Esophagus muscularis mucosa (tissue), 4 donors: Measurements from ENCODE around the gene RAB40C. TPM values are rescaled to one million over a fixed set of nuclear protein-coding genes. Genes with fewer than 3 reads are reported as not detected.

Source experiments
- DNase-seq: peaks from one replicate; pipeline ENCODE4 v3.0.0-alpha.2; 2017; ENCODE audit errors: extremely low spot score
- H3K27ac ChIP-seq, 4 donors: fragments of 200-600 bp; sonication (generic); replicated peaks in 1 of 4; 1 replicate in 3 of 4; 2 replicates in 1 of 4; pipeline ENCODE4 v1.5.1; 2016 to 2019; ENCODE audit warnings: mild to moderate bottlenecking in 1 of 4
- H3K27me3 ChIP-seq, 4 donors: fragments of 200-600 bp; sonication (generic); one replicate each; pipeline versions ENCODE4 v1.5.1 to v1.6.0; 2016 to 2019
- H3K36me3 ChIP-seq, 4 donors: fragments of 200-600 bp; sonication (generic); one replicate each; pipeline ENCODE4 v1.5.1; 2016 to 2019
- H3K4me1 ChIP-seq, 4 donors: fragments of 200-600 bp; sonication (generic); one replicate each; pipeline ENCODE4 v1.5.1; 2016 to 2019
- H3K4me3 ChIP-seq, 4 donors: fragments of 200-600 bp; sonication (generic); 1 replicate in 2 of 4; 2 replicates in 2 of 4; pipeline ENCODE4 v1.5.1; 2016 to 2019; ENCODE audit warnings: mild to moderate bottlenecking in 4 of 4, moderate library complexity in 1 of 4
- H3K9me3 ChIP-seq, 4 donors: fragments of 200-600 bp; sonication (generic); 1 replicate in 3 of 4; 2 replicates in 1 of 4; pipeline ENCODE4 v1.5.1; 2016 to 2019
- EP300 ChIP-seq: sonication (generic); formaldehyde crosslinking; IDR thresholded peaks from one replicate; pipeline ENCODE4 v1.6.1; 2017; ENCODE audit warnings: antibody characterized with exemption
- POLR2A ChIP-seq: fragments of 450-650 bp; IDR thresholded peaks from one replicate; pipeline ENCODE4 v1.6.1; 2017; ENCODE audit warnings: antibody characterized with exemption, moderate library complexity, mild to moderate bottlenecking, low read depth
- POLR2AphosphoS5 ChIP-seq, 2 donors: sonication (generic); formaldehyde crosslinking; IDR thresholded peaks; one replicate each; pipeline ENCODE4 v1.6.1; 2017; ENCODE audit warnings: antibody characterized with exemption in 2 of 2
- WGBS: methylation state at CpG from one replicate; pipeline ENCODE4 v1.1.5; 2018; 5-methylcytosine and 5-hydroxymethylcytosine counted together
- intact Hi-C: fragments of 100-400 bp; cut with DNase I; formaldehyde crosslinking; loops from one replicate; pipeline ENCODE4 v1.15.1; 2023
- total RNA-seq, 4 donors: library from RNA; depleted of rRNA; stranded (reverse); fragments of >200 nt; gene quantifications; one replicate each; pipeline versions ENCODE4 v1.1.0 to v1.2.1, GENCODE V29; 2016
- TF ChIP-seq, protein P1 (sequence below), 3 experiments: fragments of 200-600 bp in 2 of 3; fragments of 450-650 bp in 1 of 3; sonication (generic) in 2 of 3; IDR thresholded peaks; one replicate each; pipeline ENCODE4 v1.5.1; 2017 to 2019; ENCODE audit warnings: antibody characterized with exemption in 3 of 3, mild to moderate bottlenecking in 2 of 3, moderate library complexity in 1 of 3

Gene RAB40C
- total RNA-seq, 4 donors from 2014 or later = 20.8 to 25.3 (median 23.0) TPM

DNA sequence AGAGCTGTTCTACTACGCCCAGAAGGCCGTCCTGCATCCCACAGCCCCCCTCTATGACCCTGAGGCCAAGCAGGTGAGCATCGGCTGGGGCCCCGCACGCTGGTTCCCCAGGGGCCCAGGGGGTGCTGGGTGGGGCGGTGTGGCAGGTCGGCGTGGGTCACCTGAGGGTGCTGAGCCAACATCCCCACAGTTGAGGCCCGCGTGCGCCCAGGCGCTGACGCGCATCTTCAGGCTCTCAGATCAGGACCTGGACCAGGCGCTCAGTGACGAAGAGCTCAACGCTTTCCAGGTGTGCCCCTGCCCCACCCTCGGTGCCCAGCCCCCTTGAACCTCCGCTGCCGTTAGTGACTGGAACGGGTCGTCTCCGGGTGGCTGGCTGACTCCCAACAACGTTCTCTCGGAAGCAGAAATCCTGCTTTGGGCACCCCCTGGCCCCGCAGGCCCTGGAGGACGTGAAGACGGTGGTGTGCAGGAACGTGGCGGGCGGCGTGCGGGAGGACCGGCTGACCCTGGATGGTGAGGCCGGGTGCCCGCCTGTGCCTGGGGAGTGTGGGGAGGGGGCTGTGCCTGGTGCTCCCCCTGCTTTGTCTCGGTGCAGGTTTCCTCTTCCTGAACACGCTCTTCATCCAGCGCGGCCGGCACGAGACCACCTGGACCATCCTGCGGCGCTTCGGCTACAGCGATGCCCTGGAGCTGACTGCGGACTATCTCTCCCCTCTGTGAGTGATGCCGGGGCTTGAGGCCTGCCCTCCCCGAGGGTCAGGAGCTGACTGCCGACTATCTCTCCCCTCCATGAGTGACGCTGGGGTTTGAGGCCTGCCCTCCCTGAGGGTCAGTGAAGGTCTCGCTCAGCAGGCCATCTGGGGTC, 80.9 kb downstream of the RAB40C start:
- 94% methylated on average over 37 of the region's 52 CpGs for WGBS
- no peaks in the 10 kb centered on the region for H3K27me3 ChIP-seq
- no peaks in the 10 kb centered on the region for H3K9me3 ChIP-seq
- peaks cover 23 to 45% (median 37%) of the 10 kb centered on the region in 4 donors for H3K4me1 ChIP-seq
- H3K27ac ChIP-seq = no peak overlapping the region
- intact Hi-C loops = no loop called here
- H3K36me3 ChIP-seq = peaks cover 42 to 56% (median 50%) of the 10 kb centered on the region in 4 donors
- TF ChIP-seq EP300 (no peak), POLR2A (no peak), POLR2AphosphoS5 (IDR thresholded peaks at IDR 0.05) (no peak)
- TF ChIP-seq, protein P1, sequence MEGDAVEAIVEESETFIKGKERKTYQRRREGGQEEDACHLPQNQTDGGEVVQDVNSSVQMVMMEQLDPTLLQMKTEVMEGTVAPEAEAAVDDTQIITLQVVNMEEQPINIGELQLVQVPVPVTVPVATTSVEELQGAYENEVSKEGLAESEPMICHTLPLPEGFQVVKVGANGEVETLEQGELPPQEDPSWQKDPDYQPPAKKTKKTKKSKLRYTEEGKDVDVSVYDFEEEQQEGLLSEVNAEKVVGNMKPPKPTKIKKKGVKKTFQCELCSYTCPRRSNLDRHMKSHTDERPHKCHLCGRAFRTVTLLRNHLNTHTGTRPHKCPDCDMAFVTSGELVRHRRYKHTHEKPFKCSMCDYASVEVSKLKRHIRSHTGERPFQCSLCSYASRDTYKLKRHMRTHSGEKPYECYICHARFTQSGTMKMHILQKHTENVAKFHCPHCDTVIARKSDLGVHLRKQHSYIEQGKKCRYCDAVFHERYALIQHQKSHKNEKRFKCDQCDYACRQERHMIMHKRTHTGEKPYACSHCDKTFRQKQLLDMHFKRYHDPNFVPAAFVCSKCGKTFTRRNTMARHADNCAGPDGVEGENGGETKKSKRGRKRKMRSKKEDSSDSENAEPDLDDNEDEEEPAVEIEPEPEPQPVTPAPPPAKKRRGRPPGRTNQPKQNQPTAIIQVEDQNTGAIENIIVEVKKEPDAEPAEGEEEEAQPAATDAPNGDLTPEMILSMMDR (IDR thresholded peaks at IDR 0.05) = no peak
- H3K4me3 ChIP-seq = no peak overlapping the region
- no peak for DNase-seq

DNA sequence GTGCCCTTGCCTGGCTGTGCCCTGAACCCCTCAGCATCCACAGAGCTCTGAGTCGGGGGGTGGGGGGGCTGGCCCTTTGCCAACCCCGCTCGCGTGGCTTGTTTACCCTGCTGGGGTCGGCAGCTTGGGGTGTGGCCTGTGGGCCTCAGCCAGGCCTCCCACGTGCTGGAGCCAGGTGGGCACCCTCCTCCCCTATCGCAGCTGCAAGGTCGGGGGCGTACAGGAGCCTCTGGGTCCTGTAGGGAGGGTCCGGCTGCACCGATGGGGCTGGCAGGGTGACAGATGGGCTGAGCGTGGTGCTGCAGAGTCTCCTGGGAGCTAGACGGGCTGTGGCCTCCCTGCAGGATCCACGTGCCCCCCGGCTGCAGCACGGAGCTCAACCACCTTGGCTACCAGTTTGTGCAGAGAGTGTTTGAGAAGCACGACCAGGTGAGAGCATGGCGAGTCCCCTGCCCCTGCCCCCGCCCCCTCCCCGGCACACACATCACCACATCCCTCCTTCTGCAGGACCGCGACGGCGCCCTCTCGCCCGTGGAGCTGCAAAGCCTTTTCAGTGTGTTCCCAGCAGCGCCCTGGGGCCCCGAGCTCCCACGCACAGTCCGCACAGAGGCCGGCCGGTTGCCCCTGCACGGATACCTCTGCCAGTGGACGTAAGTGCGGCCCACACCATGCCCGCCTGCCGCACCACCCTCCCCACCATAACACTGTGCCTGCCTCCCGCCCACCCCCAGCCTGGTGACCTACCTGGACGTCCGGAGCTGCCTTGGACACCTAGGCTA, 81.7 kb downstream of the RAB40C start:
- no peak for DNase-seq
- H3K36me3 ChIP-seq = peaks cover 42 to 56% (median 50%) of the 10 kb centered on the region in 4 donors
- no peak overlapping the region for H3K4me3 ChIP-seq
- H3K27ac ChIP-seq = no peak overlapping the region
- 85% methylated on average over 12 of the region's 40 CpGs for WGBS
- H3K4me1 ChIP-seq = peaks cover 26 to 53% (median 45%) of the 10 kb centered on the region in 4 donors
- H3K9me3 ChIP-seq = no peaks in the 10 kb centered on the region
- TF ChIP-seq POLR2A = no peak
- no peak for TF ChIP-seq POLR2AphosphoS5 (IDR thresholded peaks at IDR 0.05)
- TF ChIP-seq, protein P1 (IDR thresholded peaks at IDR 0.05) = no peak
- no peak for TF ChIP-seq EP300
- H3K27me3 ChIP-seq = peaks cover 0 to 5% (median 0%) of the 10 kb centered on the region in 4 donors
- intact Hi-C loops = no loop called here

DNA sequence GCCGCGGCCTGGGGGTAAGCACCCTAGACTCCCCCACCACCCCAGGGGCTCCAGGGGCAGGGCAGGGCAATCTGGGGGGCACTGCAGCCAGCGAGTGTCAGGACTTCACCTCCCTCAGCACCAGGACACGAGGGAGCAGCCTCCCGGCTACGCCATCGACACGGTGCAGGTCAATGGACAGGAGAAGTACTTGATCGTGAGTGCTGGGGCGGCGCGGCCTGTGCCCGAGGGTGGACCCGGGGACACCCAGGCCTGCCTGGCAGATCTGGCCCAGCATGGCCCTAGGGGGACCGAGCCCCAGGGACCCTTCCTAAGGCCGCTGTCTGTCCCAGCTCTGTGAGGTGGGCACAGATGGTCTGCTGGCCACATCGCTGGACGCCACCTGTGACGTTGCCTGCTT, 82.5 kb downstream of the RAB40C start:
- no peak overlapping the region for H3K4me3 ChIP-seq
- no peaks in the 10 kb centered on the region for H3K9me3 ChIP-seq
- DNase-seq = no peak
- H3K27ac ChIP-seq = no peak overlapping the region
- peaks cover 23 to 50% (median 41%) of the 10 kb centered on the region in 4 donors for H3K4me1 ChIP-seq
- H3K36me3 ChIP-seq = peaks cover 42 to 56% (median 50%) of the 10 kb centered on the region in 4 donors
- peaks cover 0 to 5% (median 0%) of the 10 kb centered on the region in 4 donors for H3K27me3 ChIP-seq
- WGBS = 93% methylated on average over 7 of the region's 19 CpGs
- TF ChIP-seq EP300 (no peak), POLR2A (no peak), POLR2AphosphoS5 (IDR thresholded peaks at IDR 0.05) (no peak)
- TF ChIP-seq, protein P1 (IDR thresholded peaks at IDR 0.05) = no peak
- intact Hi-C loops = no loop called here

DNA sequence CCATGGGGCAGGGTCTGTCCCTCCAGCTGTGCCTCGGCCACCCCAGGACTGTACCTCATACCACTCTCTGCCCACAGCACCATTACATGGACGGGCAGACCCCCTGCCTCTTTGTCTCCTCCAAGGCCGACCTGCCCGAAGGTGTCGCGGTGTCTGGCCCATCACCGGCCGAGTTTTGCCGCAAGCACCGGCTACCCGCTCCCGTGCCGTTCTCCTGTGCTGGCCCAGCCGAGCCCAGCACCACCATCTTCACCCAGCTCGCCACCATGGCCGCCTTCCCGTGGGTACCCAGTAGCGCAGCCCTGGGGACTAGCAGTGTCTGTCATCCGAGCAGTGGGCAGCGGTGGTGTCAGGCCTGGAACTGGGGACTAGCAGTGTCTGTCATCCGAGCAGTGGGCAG, 83.0 kb downstream of the RAB40C start:
- H3K9me3 ChIP-seq = no peaks in the 10 kb centered on the region
- H3K36me3 ChIP-seq = peaks cover 42 to 56% (median 50%) of the 10 kb centered on the region in 4 donors
- H3K27me3 ChIP-seq = peaks cover 0 to 5% (median 0%) of the 10 kb centered on the region in 4 donors
- no peak overlapping the region for H3K4me3 ChIP-seq
- WGBS = 93% methylated on average over 17 of the region's 21 CpGs
- no peak for DNase-seq
- no peak for TF ChIP-seq EP300
- no peak for TF ChIP-seq POLR2A
- TF ChIP-seq, protein P1 (IDR thresholded peaks at IDR 0.05) = no peak
- TF ChIP-seq POLR2AphosphoS5 (IDR thresholded peaks at IDR 0.05) = no peak
- H3K27ac ChIP-seq = no peak overlapping the region
- H3K4me1 ChIP-seq = peaks cover 19 to 45% (median 36%) of the 10 kb centered on the region in 4 donors
- intact Hi-C loops = no loop called here
